IMR-90 (cell line): ENCODE data around the gene KLHL29. TPM values are rescaled to one million over a fixed set of nuclear protein-coding genes. Genes with fewer than 3 reads are reported as not detected.

Experiments
- ATAC-seq: fragments of 200-7000 bp; cut with Tn5 transposase; 2 replicates; pipeline ENCODE4 v1.9.1; 2020; ENCODE audit warnings: low read depth, mild to moderate bottlenecking, moderate library complexity
- BruUV-seq: library from RNA; stranded (reverse); fragments of 400-500 nt; replicated peaks from 2 replicates; lab custom pipeline; 2021; lab: Mats Ljungman, UMichigan
- CTCF ChIA-PET: fragments of 300-600 bp; formaldehyde crosslinking; extraction: SDS; loops from one replicate; lab custom pipeline; 2021; ENCODE audit warnings: antibody characterized with exemption; lab: Yijun Ruan, JAX
- POLR2A ChIA-PET: fragments of 300-600 bp; sonication (Branson Sonifier 250); formaldehyde crosslinking; loops from one replicate; lab custom pipeline; 2022; ENCODE audit warnings: antibody characterized with exemption; ENCODE audit not compliant: unreplicated experiment; lab: Charles Lee
- DNase-seq: peaks from one replicate; pipeline ENCODE4 v3.0.0; 2013
- H2AFZ ChIP-seq: replicated peaks from 2 replicates; pipeline ENCODE3; 2013; ENCODE audit warnings: low read length, mild to moderate bottlenecking; ENCODE audit not compliant: poor library complexity
- H2AK5ac ChIP-seq: 2 replicates; pipeline ENCODE4 v1.6.1; 2013; ENCODE audit warnings: low read depth, low read length, inconsistent platforms
- H2AK9ac ChIP-seq: replicated peaks from 2 replicates; pipeline ENCODE3; 2013; ENCODE audit warnings: mild to moderate bottlenecking, low read depth, low read length, moderate library complexity; ENCODE audit not compliant: poor library complexity
- H2BK120ac ChIP-seq: 2 replicates; pipeline ENCODE4 v1.6.1; 2013; ENCODE audit warnings: low read depth, low read length, inconsistent platforms
- H2BK15ac ChIP-seq: 3 replicates; pipeline ENCODE4 v1.6.1; 2013; ENCODE audit warnings: low read depth, low read length, inconsistent platforms
- H2BK20ac ChIP-seq: 2 replicates; pipeline ENCODE4 v1.6.1; 2013; ENCODE audit warnings: low read depth, mild to moderate bottlenecking, inconsistent platforms, low read length, moderate library complexity
- H2BK5ac ChIP-seq: 2 replicates; pipeline ENCODE4 v1.6.1; 2013; ENCODE audit warnings: mild to moderate bottlenecking, low read depth, low read length, inconsistent platforms; ENCODE audit not compliant: poor library complexity, severe bottlenecking
- H3K14ac ChIP-seq: replicated peaks from 2 replicates; pipeline ENCODE4 v1.6.1; 2013; ENCODE audit warnings: low read depth, low read length, inconsistent platforms
- H3K18ac ChIP-seq: 2 replicates; pipeline ENCODE4 v1.6.1; 2013; ENCODE audit warnings: low read depth, low read length, control low read depth
- H3K23ac ChIP-seq: 2 replicates; pipeline ENCODE4 v1.6.1; 2013; ENCODE audit warnings: low read depth, low read length, inconsistent platforms
- H3K27ac ChIP-seq: 2 replicates; pipeline ENCODE4 v1.5.1; 2013; ENCODE audit warnings: mild to moderate bottlenecking, control low read depth, low read length; ENCODE audit not compliant: insufficient read depth
- H3K27me3 ChIP-seq: 2 replicates; pipeline ENCODE4 v1.6.1; 2013; ENCODE audit warnings: low read length; ENCODE audit not compliant: control insufficient read depth, insufficient read depth
- H3K36me3 ChIP-seq: 2 replicates; pipeline ENCODE4 v1.6.1; 2013; ENCODE audit warnings: low read length, mixed read lengths; ENCODE audit not compliant: control insufficient read depth, insufficient read depth
- H3K4ac ChIP-seq: 2 replicates; pipeline ENCODE4 v1.6.1; 2013; ENCODE audit warnings: low read depth, low read length, inconsistent platforms
- H3K4me1 ChIP-seq: 2 replicates; pipeline ENCODE4 v1.6.1; 2013; ENCODE audit warnings: low read length, mixed read lengths; ENCODE audit not compliant: control insufficient read depth, insufficient read depth
- H3K4me2 ChIP-seq: 2 replicates; pipeline ENCODE4 v1.6.1; 2013; ENCODE audit warnings: low read depth, mild to moderate bottlenecking, control low read depth, low read length, moderate library complexity
- H3K4me3 ChIP-seq: 2 replicates; pipeline ENCODE4 v1.5.1; 2013; ENCODE audit warnings: low read depth, mild to moderate bottlenecking, control low read depth, low read length, moderate library complexity; ENCODE audit not compliant: insufficient read depth
- H3K56ac ChIP-seq: 2 replicates; pipeline ENCODE4 v1.6.1; 2013; ENCODE audit warnings: low read length, inconsistent platforms; ENCODE audit not compliant: insufficient read depth; ENCODE audit errors: extremely low read depth
- H3K79me1 ChIP-seq, 2 experiments: 2 replicates each; pipeline ENCODE4 v1.6.1; 2013; ENCODE audit warnings: low read length in 2 of 2, inconsistent platforms in 1 of 2, low read depth in 1 of 2
- H3K9ac ChIP-seq: 2 replicates; pipeline ENCODE4 v1.6.1; 2013; ENCODE audit warnings: low read depth, low read length, control low read depth
- H3K9me1 ChIP-seq: 2 replicates; pipeline ENCODE4 v1.6.1; 2013; ENCODE audit warnings: low read length, inconsistent platforms; ENCODE audit not compliant: insufficient read depth
- H3K9me3 ChIP-seq: 2 replicates; pipeline ENCODE4 v1.6.1; 2013; ENCODE audit warnings: low read length; ENCODE audit not compliant: control insufficient read depth, insufficient read depth
- H4K20me1 ChIP-seq: 2 replicates; pipeline ENCODE4 v1.6.1; 2013; ENCODE audit warnings: low read length, inconsistent platforms; ENCODE audit not compliant: insufficient read depth
- H4K5ac ChIP-seq: 2 replicates; pipeline ENCODE4 v1.6.1; 2013; ENCODE audit warnings: mild to moderate bottlenecking, low read depth, low read length, control low read depth
- H4K8ac ChIP-seq, 2 experiments: 2 replicates each; pipeline ENCODE4 v1.6.1; 2013; ENCODE audit warnings: low read depth in 2 of 2, low read length in 2 of 2, control low read depth in 1 of 2, inconsistent platforms in 1 of 2
- H4K91ac ChIP-seq: 2 replicates; pipeline ENCODE4 v1.6.1; 2013; ENCODE audit warnings: low read depth, low read length, inconsistent platforms; ENCODE audit not compliant: insufficient read depth
- BHLHE40 ChIP-seq: fragments of 150-350 bp; IDR thresholded peaks from 2 replicates; pipeline ENCODE4 v1.6.1; 2016; ENCODE audit warnings: mild to moderate bottlenecking, low read depth, low read length
- CEBPB ChIP-seq: IDR thresholded peaks from 2 replicates; pipeline ENCODE4 v1.6.1; 2012; ENCODE audit warnings: low read depth, low read length, improper control_type of control experiment
- CHD1 ChIP-seq: IDR thresholded peaks from 2 replicates; pipeline ENCODE4 v1.6.1; 2012; ENCODE audit warnings: low read depth, low read length, improper control_type of control experiment
- CTCF ChIP-seq: conservative IDR thresholded peaks from 2 replicates; pipeline ENCODE4 v1.5.1; 2012; ENCODE audit warnings: mild to moderate bottlenecking, low read depth, low read length, improper control_type of control experiment
- ELK1 ChIP-seq: fragments of 150-350 bp; IDR thresholded peaks from 2 replicates; pipeline ENCODE4 v1.6.1; 2016; ENCODE audit warnings: low read depth, mild to moderate bottlenecking, low read length, moderate library complexity, borderline replicate concordance
- FOS ChIP-seq: fragments of 150-350 bp; IDR thresholded peaks from 2 replicates; pipeline ENCODE4 v1.6.1; 2016; ENCODE audit warnings: low read depth, low read length
- MAFK ChIP-seq: IDR thresholded peaks from 2 replicates; pipeline ENCODE4 v1.6.1; 2012; ENCODE audit warnings: low read depth, low read length, improper control_type of control experiment
- MAZ ChIP-seq: IDR thresholded peaks from 2 replicates; pipeline ENCODE4 v1.6.1; 2012; ENCODE audit warnings: low read depth, mild to moderate bottlenecking, low read length, improper control_type of control experiment, moderate library complexity, borderline replicate concordance
- MXI1 ChIP-seq: IDR thresholded peaks from 2 replicates; pipeline ENCODE4 v1.6.1; 2012; ENCODE audit warnings: low read depth, mild to moderate bottlenecking, low read length, moderate library complexity, borderline replicate concordance
- POLR2A ChIP-seq: IDR thresholded peaks from 2 replicates; pipeline ENCODE4 v1.6.1; 2012; ENCODE audit warnings: mild to moderate bottlenecking, low read depth, low read length
- RAD21 ChIP-seq: IDR thresholded peaks from 2 replicates; pipeline ENCODE4 v1.6.1; 2012; ENCODE audit warnings: low read length, improper control_type of control experiment
- RCOR1 ChIP-seq: IDR thresholded peaks from 2 replicates; pipeline ENCODE4 v1.6.1; 2012; ENCODE audit warnings: mild to moderate bottlenecking, low read length, improper control_type of control experiment; ENCODE audit not compliant: insufficient replicate concordance
- RFX5 ChIP-seq: IDR thresholded peaks from 2 replicates; pipeline ENCODE4 v1.8.0; 2012; ENCODE audit warnings: low read depth, mild to moderate bottlenecking, low read length, moderate library complexity
- USF2 ChIP-seq: fragments of 150-350 bp; IDR thresholded peaks from 2 replicates; pipeline ENCODE4 v1.6.1; 2017; ENCODE audit warnings: mild to moderate bottlenecking, antibody characterized with exemption, low read length, low read depth
- WGBS, 2 experiments: methylation state at CpG; one replicate each; pipeline versions ENCODE4 v1.1.5 to v1.1.7; 2013; ENCODE audit warnings: missing lambda C conversion rate in 2 of 2; ENCODE audit not compliant: insufficient read length in 1 of 2; ENCODE audit errors: extremely low coverage in 2 of 2; 5-methylcytosine and 5-hydroxymethylcytosine counted together
- dilution Hi-C: fragments of 300-500 bp; cut with HindIII; formaldehyde crosslinking; loops from one replicate; pipeline ENCODE4 v1.14.3; 2018; ENCODE audit warnings: low sequenced_read_pairs; ENCODE audit not compliant: unreplicated experiment
- in situ Hi-C: fragments of 300-500 bp; cut with MboI; formaldehyde crosslinking; loops from 3 replicates; pipeline ENCODE4 v1.14.3; 2019; ENCODE audit warnings: low sequenced_read_pairs, inconsistent platforms, mixed read lengths
- intact Hi-C: fragments of 100-400 bp; cut with micrococcal nuclease; formaldehyde crosslinking; loops from 2 replicates; pipeline ENCODE4 v1.10.0; 2022
- polyA plus RNA-seq, 3 experiments: library from polyadenylated mRNA; depleted of rRNA; stranded (reverse); fragments of >200 nt; gene quantifications; 2 replicates each; pipeline ENCODE4 v1.2.3, GENCODE V29; 2012; ENCODE audit warnings: low replicate concordance in 1 of 3
- total RNA-seq: library from RNA; depleted of rRNA; stranded (reverse); fragments of >200 nt; gene quantifications from 2 replicates; pipeline ENCODE4 v1.2.3, GENCODE V29; 2012

KLHL29 gene
- total and polyA plus RNA-seq, 2 of the 4 experiments (the other 2 are of a cell fraction), result 2.0 to 8.0 TPM

GRCh38 chr2:23566241-23567142 lies 181.5 kb downstream of the KLHL29 start:
- dilution Hi-C loops (no loop called here), intact Hi-C loops (no loop called here)
- DNase-seq, result peak; percentile 32
- TF ChIP-seq RAD21 (peak; percentile 39; the same call in 1 of the 2 replicates), MXI1 (no peak), ELK1 (no peak), CHD1 (no peak), POLR2A (no peak), FOS (no peak), USF2 (no peak), MAFK (peak; percentile 88), MAZ (no peak), CEBPB (no peak), CTCF (peak; percentile 36), BHLHE40 (no peak), RFX5 (no peak), RCOR1 (no peak)

More at GRCh38 chr2:23566241-23567142, 181.5 kb downstream of the KLHL29 start:
- Histone ChIP-seq H3K14ac (no peak overlapping the region), H3K4ac (no peak overlapping the region), H4K8ac (no peak overlapping the region), H2AFZ (no peak overlapping the region), H3K79me1 (peaks cover 3 to 9% of the 10 kb centered on the region in 2 experiments; a peak in 3 of 4 replicates), H2BK20ac (no peak overlapping the region), H4K91ac (no peak overlapping the region), H3K36me3 (peaks cover 3% of the 10 kb centered on the region), H3K9me1 (peaks cover 19% of the 10 kb centered on the region), H2BK15ac (no peak overlapping the region), H2AK9ac (no peak overlapping the region), H3K56ac (no peak overlapping the region), H2BK5ac (no peak overlapping the region), H2BK120ac (no peak overlapping the region), H3K9me3 (no peaks in the 10 kb centered on the region), H4K5ac (no peak overlapping the region), H3K9ac (no peak overlapping the region), H3K4me3 (no peak overlapping the region), H4K20me1 (peaks cover 3% of the 10 kb centered on the region), H3K27ac (no peak overlapping the region), H3K4me2 (no peak overlapping the region), H2AK5ac (no peak overlapping the region), H3K23ac (no peak overlapping the region), H3K4me1 (peaks cover 20% of the 10 kb centered on the region; the same call in 1 of the 2 replicates), H3K27me3 (no peaks in the 10 kb centered on the region), H3K18ac (no peak overlapping the region)
- WGBS, 2 experiments, result 100% methylated on average over 1 of the region's 6 CpGs; no CpG with 5 or more reads in 1 of the 2 experiments
- no peak for ATAC-seq
- POLR2A ChIA-PET, result no interaction called here
- CTCF ChIA-PET, result no interaction called here
- in situ Hi-C loops, result no loop called here
- no TSS peak for BruUV-seq
